HG03064 (cell line): ENCODE results near the gene CCDC158.
A peak's percentile ranks its signal among the peaks of the same experiment; 100 is the strongest.
"Not testable (repeated sequence)": the region's sequence is repeated elsewhere in the genome, so short reads cannot be mapped to it uniquely, and the experiment has no call there.

Source experiments
- ATAC-seq: cut with Tn5 transposase; IDR thresholded peaks from one replicate; pipeline ENCODE4 v1.9.1; 2021; ENCODE audit warnings: low read depth; ENCODE audit not compliant: unreplicated experiment

CCDC158 gene

DNA sequence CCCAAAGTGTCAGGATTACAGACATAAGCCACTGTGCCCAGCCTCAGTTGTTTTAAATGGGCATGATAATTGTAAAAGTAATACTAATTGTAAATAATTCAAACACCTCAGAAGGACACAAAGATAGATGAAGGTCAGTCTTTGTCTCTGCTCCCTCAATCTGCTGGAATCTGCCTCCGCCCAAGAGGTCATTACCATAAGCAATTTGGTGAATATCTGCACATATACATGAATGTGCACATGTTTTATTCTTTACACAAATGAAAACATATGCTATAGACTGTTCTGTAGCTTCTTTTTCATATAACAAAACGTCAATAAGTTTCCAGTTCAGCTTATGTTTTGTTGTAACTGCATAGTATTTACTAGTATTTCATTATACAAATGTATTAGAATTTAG is 107.4 kb downstream of the CCDC158 start:
- ATAC-seq, result no peak

DNA sequence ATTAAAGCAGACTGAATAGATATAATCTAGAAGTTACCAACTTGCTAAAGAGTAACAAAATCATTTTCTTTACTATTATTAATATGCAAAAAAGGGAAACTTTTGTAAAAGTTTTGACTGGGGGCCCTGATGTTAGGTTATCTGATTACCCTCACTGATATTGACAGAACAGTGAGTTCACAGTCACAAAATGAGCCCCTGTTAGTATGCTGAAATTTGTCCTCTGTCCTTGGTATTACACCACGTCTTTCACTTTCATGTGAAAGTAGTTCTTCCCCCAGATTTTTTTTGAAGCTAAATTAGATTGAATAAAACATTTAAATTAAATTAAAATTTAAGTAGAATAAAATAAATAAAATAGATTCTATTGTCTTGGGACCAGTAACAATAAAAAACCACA is 108.5 kb downstream of the CCDC158 start:
- no peak for ATAC-seq

DNA sequence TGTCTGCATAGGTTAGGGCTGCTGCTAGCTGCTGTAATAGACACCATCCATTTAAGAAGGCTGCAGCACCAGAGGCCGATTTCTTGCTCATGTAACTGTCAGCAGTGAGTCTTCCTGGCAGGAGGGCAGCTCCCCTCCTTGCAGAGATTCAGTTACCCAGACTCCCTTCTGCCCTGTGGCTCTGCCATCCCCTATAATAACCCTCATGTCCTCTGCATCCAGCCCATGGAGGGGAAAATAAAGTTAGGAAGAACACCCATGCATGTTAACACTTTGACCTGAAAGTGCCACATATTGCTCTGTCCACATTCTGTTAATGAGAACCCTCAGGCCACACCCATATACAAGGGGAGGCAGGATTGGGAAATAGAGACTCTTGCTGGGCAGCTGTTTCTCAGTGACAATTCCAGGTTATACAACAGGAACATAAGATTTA is 109.0 kb downstream of the CCDC158 start:
- no peak for ATAC-seq

DNA sequence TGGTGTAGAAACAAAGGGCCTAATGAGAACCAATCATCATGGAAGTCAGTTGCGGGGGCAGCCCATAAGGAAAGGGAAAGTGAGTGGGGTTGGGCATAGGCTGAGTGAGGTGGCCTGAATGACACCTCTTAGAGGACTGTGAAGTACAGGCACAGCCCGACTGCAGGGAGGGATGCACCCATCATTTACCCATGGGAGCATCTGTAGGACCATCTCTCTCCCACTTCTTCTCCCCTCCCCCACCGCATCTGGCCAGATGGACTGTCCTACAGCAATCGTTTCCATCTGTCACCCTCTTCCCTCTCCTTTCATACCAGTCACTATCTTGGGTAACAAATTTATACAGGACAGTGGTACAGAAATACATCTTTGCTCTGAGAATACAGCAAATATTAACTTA is 110.3 kb downstream of the CCDC158 start:
- ATAC-seq, result no peak

DNA sequence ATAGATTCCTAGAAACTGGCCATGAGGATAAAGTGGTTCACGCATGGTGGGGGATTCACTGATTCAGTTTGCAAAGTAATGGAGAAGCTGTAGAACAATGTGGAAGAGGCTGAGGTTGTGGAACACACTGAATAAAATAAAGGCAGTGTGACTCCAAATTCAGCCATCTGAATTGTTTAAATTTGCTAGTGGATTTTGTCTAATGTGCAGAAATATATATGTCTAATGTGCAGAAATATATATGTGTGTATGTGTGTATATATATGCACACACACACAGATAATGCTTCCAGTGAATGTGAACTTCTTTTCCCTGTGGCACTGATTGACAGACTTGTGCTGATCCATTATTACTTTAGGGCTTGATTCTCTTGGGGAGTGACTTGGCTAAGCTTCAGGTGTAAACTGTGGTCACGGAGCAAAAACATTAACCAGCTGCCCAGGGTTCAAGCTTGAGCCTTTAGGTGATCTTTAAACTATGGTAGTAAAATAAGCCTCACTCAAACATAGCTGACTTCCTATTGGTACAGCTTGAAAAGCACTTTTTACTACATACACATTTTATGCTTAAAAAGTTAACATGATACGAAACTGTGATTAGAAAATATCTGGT is 110.9 kb downstream of the CCDC158 start:
- no peak for ATAC-seq

DNA sequence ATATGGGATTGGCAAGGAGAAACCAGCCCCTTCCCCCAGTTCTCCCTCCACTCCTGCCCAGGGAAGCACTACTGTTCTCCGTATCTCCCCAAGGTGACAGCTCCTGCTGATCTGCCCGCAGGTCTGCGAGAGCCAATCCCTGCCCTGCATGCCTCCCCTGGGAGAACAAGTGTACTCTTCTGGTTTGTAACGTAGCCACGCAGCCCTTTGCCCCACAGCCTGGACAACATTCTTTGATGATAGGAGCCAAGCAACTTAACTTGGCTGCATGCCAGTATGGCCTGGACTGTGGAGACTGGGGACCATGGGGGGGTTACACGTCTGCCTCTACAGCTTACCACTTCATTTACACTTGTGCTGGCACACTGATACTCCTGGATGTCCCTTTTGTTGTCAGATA is 112.4 kb downstream of the CCDC158 start:
- no peak for ATAC-seq

DNA sequence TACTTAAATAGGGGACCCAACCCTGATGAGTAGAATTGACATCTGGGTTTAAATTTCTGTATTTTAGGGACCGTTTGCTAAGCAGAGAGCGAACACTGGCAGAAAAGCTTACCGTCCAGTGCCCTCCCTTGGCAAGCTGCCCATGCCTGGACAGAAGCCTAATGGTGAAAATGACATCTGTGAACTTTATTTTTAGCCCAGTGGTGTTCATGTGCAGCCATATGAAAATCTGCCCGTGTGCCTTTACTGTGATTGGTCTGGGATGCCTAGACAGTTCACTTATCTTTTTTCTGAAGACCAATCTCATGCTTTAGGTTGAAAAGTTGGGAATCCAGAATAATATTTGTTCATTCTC is 113.3 kb downstream of the CCDC158 start:
- no peak for ATAC-seq

DNA sequence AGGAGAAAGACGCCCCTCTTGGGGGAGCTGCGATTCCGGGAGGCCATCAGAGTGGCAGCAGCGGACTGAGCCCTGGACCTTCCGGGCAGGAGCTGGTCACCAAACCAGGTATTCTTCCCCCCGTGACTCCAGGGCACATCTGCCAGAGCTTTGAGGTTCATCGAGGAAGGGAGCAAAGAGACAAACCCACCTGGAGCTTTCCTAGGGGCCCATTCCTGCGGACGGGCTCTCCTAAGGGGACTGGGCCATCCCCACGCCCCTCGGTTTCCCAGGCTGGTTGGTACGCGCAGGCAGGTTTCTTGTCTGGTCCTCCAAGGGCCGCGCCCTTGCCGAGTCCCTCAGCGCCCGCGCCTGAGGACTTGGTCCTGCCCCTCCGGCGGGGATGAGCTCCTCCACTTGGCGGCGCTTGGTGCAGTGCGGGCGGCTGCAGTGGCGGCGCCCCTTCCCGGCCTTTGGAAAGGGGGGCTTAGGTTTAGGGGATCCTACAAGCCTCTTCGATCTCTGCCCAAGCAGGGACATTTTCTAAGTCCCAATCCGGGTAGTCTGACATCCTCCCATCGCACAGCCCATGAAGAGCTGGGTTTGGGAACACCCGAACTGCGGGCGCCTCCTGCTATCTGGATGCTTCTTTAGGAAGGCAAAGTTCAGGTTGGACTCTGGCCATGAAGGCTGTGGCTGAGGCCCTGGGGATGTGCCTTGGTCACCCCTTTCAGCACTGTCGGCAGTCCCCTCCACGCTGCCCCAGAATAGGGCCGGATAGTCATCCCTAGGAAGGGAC is 113.9 kb downstream of the CCDC158 start:
- no peak for ATAC-seq

DNA sequence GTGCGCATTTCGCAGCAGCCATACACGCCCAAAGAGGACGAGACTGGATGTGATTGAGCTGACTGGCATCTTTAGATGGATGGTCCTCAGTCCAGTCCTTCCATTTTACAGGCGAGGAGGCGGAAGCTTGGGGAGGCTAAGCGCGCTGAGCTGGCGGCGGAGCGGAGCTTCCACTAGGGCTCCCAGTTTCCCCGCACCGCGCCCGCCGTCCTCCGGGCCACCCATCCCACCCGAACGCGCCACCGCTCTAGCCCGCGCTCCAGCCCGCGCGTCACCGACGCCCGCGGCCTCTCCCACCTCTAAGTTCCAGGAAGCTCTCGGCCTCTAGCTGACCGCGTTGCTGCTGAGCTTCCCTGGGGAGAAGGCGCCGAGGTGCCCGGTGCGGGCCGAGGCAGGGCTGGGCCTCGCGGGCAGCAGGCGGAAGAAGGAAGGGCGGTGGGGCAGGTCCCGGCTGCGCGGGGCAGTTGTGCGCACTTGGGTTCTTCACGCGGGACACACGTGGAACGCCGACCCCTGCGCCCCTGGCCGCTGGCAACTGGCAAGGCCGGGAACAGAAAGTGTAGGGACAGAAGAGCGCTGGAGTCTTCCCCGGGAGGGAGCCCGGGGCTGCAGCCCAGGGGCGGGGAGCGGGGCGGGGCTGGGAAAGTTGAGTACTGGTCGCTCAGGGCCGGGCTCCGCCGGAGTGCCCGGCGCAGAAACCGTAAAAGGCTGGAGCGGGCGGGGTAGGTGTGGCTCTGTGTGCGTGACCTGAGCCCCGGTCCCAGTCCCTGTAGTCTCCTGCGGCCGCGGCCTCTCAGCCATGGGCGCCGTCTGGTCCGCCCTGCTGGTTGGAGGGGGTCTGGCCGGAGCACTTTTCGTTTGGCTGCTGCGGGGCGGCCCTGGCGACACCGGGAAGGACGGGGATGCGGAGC is 114.7 kb downstream of the CCDC158 start, which contains the start of gene STBD1:
TSS of gene STBD1 (plus strand) at position 763 of the 911 bp plus-strand sequence. CDS start at position 800, 37 bp downstream.
- no peak for ATAC-seq

DNA sequence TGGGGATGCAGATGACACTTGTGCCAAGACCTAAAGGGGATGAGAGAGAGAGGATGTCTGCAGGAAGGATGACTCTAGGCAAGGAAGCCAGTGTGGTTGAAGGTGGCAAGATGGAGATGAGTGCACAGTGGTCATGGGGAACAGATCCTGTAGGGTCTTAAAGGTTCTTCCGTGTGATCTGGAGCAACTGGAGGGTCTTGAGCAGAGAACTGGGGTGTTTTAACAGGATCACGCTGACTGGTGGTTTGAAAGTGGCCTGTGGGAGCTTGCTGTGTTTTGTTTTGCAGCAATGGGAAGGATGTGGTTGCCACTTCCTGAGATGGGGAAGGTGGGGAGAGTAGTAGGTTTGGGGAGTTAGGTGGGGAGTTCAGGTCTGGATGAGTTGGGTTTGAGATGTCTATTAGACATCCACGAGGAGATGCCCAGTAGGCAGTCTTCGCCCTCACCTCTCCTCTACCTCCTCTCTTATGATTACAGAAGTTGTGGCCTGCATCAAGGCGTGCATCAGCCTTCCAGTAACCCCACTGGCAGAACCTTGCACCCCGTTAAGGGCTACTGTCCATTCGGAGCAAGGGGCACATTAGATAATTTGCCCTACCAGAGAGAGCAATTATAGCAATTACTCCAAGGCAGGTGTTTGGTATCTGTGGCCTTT is 115.8 kb downstream of the CCDC158 start:
- ATAC-seq, result no peak

DNA sequence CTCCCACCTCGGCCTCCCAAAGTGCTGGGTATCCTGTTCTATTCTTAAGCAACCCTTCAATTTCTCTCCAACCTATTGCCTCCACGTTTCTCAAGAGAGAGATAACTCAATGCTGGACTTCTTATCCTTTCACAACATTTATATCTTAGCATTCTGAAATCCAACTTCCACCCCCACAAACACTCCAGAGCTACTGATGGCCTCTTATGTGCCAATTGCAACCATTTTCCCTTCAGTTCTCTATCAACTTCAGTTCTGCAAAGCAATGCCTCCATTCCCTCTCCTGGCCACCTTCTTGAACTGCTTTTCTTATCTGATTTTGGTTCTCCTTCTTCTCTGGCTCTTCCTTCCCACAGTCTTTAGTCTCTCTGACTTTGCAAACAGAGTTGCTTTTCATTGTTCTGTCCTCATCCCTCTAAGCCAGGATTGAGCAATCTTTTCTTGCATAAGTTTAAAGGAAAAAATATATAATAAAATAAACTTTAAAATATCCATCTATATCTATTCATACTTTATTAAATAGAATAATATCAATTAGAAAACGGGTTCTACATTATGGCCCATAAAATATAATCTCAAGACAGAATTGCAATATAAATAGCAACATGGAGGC is 118.0 kb downstream of the CCDC158 start:
- ATAC-seq, result no peak

DNA sequence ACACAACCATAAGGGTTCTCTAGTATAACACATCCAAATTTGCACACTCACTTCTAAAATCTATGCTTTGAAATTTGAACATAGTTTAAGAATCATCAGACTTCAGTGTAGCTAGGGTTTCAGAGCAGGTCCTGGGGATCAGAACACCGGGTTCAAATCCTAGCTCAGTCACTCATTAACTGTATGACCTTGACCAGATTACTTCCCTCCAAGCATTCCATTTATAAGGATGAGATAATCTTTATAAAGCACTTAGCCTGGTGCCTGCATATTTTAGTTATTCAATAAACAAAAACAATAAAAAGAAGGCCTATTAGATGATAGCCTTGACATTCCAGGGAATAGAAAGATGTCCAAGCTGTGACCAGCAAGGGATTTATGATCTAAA is 119.2 kb downstream of the CCDC158 start:
- ATAC-seq, result no peak

DNA sequence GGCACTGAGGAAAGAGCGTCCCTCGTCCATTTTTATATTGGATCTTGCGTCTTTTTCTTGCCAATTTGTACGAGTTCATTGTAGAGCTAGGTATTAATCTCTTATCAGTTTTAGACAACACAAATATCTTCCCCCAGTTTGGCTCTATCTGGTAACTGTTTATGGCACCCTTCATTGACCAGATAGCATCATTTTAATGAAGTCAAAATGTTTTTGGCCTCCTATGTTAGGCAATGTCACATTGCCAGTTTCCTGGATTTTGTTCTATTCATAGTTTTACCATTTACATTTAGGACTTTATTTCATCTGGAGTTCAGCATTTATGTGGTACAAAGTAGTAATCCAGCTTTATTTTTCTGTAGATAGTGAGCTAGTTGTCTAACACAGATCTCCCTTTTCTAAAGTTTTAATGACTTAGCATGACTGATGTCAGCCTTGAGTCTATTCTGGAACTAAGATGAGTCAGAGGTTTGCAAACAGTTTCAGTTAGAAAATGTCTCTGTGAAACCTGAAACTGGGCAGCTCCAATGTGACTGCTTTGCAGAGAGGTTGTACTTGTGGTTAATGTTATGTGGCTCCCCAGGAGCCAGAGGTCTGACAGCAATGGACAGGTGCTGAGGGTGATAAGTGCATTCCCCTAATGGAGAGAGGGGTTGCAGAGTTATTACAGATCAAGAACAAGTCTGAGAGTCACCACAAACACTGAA is 119.7 kb downstream of the CCDC158 start:
- ATAC-seq, result peak; percentile 99

DNA sequence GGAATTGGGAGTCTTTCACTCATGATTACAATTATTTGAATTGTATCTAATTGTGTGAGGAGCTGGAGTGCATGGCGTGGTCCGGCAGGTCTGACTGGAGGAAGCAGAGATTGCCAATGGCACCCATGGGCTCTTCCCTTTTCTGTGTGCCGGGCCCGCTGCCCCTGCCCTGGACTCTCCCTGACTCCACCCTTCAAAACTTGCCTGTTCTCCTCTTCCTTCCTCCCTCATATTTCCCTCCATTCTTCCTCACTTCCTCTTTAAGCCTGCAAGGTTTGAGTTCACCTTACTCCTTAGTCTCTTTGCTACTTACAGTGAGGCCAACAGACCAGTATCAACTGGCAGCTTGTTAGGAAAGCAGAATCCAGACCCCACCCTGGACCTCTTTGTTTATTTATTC is 120.9 kb downstream of the CCDC158 start:
- ATAC-seq, result no peak

DNA sequence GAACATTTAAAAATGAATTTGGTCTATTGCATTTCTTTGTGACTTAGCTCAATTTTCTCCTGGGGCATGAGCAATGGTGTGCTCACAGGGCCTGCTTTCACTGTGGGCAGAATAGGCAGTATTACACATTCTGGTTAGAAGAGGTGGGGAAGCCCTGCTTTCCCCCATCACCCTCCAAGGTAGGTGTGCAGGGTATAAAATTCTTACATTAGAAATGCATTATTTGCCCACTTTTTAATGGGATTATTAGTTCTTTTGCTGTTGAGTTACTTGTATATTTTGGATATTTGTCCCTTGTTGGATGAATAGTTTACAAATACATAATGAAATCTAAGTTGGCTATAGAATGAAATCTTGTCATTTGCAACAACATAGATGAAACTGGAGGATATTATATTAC is 122.7 kb downstream of the CCDC158 start:
- ATAC-seq, result no peak

DNA sequence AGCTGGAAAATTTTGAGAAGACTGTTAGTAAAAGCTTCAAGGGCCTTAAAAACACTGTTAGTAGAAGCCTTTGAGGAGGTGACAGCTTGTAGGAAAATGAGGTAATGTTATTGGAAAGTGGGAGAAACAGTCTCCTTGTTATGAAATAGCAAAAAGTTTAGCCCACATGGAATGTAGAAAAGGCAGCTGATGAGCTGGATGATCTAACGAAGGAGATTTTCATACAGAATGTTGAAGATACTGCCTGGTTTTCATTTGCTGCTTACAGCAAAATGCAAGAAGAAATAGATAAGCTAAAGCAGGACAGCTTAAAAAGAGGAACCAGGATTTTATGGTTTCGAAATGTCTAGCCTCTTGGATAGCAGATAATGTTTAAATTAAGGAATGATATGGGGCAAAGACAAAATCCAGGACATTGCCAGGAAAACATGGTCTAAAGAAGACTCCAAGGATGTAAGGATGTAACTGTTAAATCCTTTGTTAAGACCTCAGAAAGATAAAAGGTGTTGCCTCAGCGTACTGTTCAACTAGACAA is 124.6 kb downstream of the CCDC158 start:
- ATAC-seq, result no peak

DNA sequence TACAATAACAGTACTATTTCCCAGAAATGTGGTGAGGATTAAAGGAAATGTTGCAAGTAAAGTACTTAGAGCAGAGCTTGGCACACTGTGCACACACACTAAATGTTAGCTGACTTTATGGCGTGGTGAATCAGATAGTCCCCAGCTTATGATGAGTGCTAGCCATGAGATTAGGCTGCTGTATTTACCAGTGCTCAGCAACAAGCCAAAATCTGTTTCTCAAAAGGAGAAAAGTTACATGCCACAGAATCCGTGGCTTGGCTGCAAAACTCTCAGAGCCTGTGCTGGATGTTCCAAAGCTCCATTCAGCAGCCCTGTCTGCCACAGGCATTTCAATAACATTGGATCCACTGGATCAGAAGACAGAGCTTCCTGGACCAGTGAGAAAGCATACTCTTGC is 127.2 kb downstream of the CCDC158 start:
- ATAC-seq, result no peak

DNA sequence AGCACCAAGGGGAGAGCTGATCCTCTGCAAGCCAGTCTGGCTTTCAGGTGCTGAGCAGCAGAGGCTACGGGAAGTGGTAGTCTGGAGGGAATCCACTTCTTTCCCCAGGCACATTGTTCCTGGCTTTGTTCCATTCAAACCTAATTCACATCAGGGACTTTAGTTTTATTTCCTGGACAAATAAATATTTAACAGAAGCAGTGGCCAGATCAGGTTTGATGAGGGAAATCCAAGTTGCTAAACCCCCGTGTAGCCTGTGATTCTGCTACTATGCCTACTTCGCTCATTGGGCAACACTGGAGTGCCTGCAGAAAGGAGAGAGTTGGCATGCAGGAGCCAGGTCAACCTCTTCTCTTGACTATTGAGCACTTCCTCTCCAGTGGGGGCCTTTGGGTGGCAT is 128.2 kb downstream of the CCDC158 start:
- ATAC-seq, result no peak

DNA sequence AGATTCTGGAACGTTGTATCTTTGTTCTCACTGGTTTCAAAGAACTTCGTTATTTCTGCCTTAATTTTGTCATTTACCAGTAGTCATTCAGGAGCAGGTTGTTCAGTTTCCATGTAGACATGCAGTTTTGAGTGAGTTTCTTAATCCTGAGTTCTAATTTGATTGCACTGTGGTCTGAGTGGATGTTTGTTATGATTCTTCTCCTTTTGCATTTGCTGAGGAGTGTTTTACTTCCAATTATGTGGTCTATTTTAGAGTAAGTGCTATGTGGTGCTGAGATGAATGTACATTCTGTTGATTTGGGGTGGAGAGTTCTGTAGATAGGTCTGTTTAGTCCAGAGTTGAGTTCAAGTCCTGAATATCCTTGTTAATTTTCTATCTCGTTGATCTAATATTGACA is 133.1 kb downstream of the CCDC158 start:
- not testable (repeated sequence) for ATAC-seq
